ENCODE measurements around the gene DENND5A. TPM values are rescaled to one million over a fixed set of nuclear protein-coding genes. Genes with fewer than 3 reads are reported as not detected.
"Not testable (repeated sequence)": the region's sequence is repeated elsewhere in the genome, so short reads cannot be mapped to it uniquely, and the experiment has no call there.

DENND5A gene
- polyA plus RNA-seq, 1 experiment = 289 TPM

GRCh38 chr11:9222654-9223053 is 42.5 kb downstream of the DENND5A start:
- ChIA-PET CTCF (no interaction called here), POLR2A (no interaction called here)
- Histone ChIP-seq H3K4me3 (ENCODE audit: low read depth, low read length) (no peak overlapping the region), H3K36me3 (ENCODE audit: control insufficient read depth, insufficient read depth, low read length) (no peaks in the 10 kb centered on the region), H3K27me3 (ENCODE audit: control insufficient read depth, insufficient read depth, low read length) (no peaks in the 10 kb centered on the region)
- DNase-seq (ENCODE audit: low read depth) = no peak
- TF ChIP-seq CTCF (IDR thresholded peaks at IDR 0.05; ENCODE audit: insufficient read depth, low read depth, low read length) = no peak

GRCh38 chr11:9220853-9221252 is 44.3 kb downstream of the DENND5A start:
- DNase-seq (ENCODE audit: low read depth); CTCF ChIA-PET; POLR2A ChIA-PET; H3K27me3 ChIP-seq (ENCODE audit: control insufficient read depth, insufficient read depth, low read length); H3K4me3 ChIP-seq (ENCODE audit: low read depth, low read length); H3K36me3 ChIP-seq (ENCODE audit: control insufficient read depth, insufficient read depth, low read length): not testable (repeated sequence)

- H3K36me3 ChIP-seq (ENCODE audit: control insufficient read depth, insufficient read depth, low read length) = no peaks in the 10 kb centered on the region
- ChIA-PET CTCF (interaction anchor here (0.6 kb wide), 1 partner anchor 23 kb away, joined by 3 read pairs; no protein-coding TSS in a partner anchor), POLR2A (no interaction called here)
- H3K27me3 ChIP-seq (ENCODE audit: control insufficient read depth, insufficient read depth, low read length) = no peaks in the 10 kb centered on the region
- H3K4me3 ChIP-seq (ENCODE audit: low read depth, low read length) = no peak overlapping the region
- TF ChIP-seq CTCF (IDR thresholded peaks at IDR 0.05; ENCODE audit: insufficient read depth, low read depth, low read length) = no peak
- peak; percentile 37 for DNase-seq (ENCODE audit: low read depth)
Measured at GRCh38 chr11:9219572-9219971, 45.6 kb downstream of the DENND5A start.

- CTCF ChIA-PET = interaction anchor here (0.6 kb wide), 1 partner anchor 24 kb away, joined by 3 read pairs; no protein-coding TSS in a partner anchor
- Histone ChIP-seq H3K36me3 (ENCODE audit: control insufficient read depth, insufficient read depth, low read length) (no peaks in the 10 kb centered on the region), H3K27me3 (ENCODE audit: control insufficient read depth, insufficient read depth, low read length) (no peaks in the 10 kb centered on the region), H3K4me3 (ENCODE audit: low read depth, low read length) (no peak overlapping the region)
- POLR2A ChIA-PET = no interaction called here
- no peak for DNase-seq (ENCODE audit: low read depth)
- TF ChIP-seq CTCF (IDR thresholded peaks at IDR 0.05; ENCODE audit: insufficient read depth, low read depth, low read length) = no peak
Measured at GRCh38 chr11:9219115-9219514, 46.0 kb downstream of the DENND5A start.

- CTCF ChIA-PET = no interaction called here
Measured at GRCh38 chr11:9214765-9215164, 50.4 kb downstream of the DENND5A start.

More at GRCh38 chr11:9214765-9215164, 50.4 kb downstream of the DENND5A start:
- DNase-seq (ENCODE audit: low read depth) = no peak
- Histone ChIP-seq H3K27me3 (ENCODE audit: control insufficient read depth, insufficient read depth, low read length) (no peaks in the 10 kb centered on the region), H3K36me3 (ENCODE audit: control insufficient read depth, insufficient read depth, low read length) (no peaks in the 10 kb centered on the region), H3K4me3 (ENCODE audit: low read depth, low read length) (no peak overlapping the region)
- TF ChIP-seq CTCF (IDR thresholded peaks at IDR 0.05; ENCODE audit: insufficient read depth, low read depth, low read length) = no peak
- POLR2A ChIA-PET = no interaction called here

Measured in BJ (cell line).